Stimulated activated CD4-positive, alpha-beta T cell treated with anti-CD3 and anti-CD28 coated beads, Interleukin-1b, Interleukin-23, amount 100 ng/mL, for 4 hours (primary cell): ENCODE results near the gene ALG1.

Experiments
- DNase-seq, 2 donors: peaks; one replicate each; pipeline ENCODE4 v3.0.0-alpha.2; 2020; ENCODE audit warnings: low read depth in 2 of 2

The ALG1 gene

GRCh38 chr16:5045499-5046115, 26.0 kb upstream of the ALG1 start:
- DNase-seq, result no peak

- DNase-seq, result no peak
Observed at GRCh38 chr16:5046914-5047313, 24.7 kb upstream of the ALG1 start.

GRCh38 chr16:5054876-5055865, 16.5 kb upstream of the ALG1 start:
- DNase-seq, result no peak

GRCh38 chr16:5056352-5056751, 15.3 kb upstream of the ALG1 start:
- DNase-seq, result peak in 1 of 2 donors; percentile 22

- no peak for DNase-seq
Observed at GRCh38 chr16:5058476-5058875, 13.2 kb upstream of the ALG1 start.

- no peak for DNase-seq
Observed at GRCh38 chr16:5059386-5060072, 12.1 kb upstream of the ALG1 start.

- no peak for DNase-seq
Observed at GRCh38 chr16:5060073-5060641, 11.5 kb upstream of the ALG1 start.

GRCh38 chr16:5062051-5062450, 9.6 kb upstream of the ALG1 start:
- DNase-seq, result no peak

- DNase-seq, result no peak
Observed at GRCh38 chr16:5062790-5063765, 8.6 kb upstream of the ALG1 start.

- no peak for DNase-seq
Observed at GRCh38 chr16:5064915-5065314, 6.7 kb upstream of the ALG1 start.

- no peak for DNase-seq
Observed at GRCh38 chr16:5065326-5065725, 6.3 kb upstream of the ALG1 start.

- DNase-seq, result no peak
Observed at GRCh38 chr16:5065813-5066212, 5.8 kb upstream of the ALG1 start, which contains the start of gene C16orf89. Gene C16orf89, minus strand, starts transcription at chr16:5065956. Its CDS starts 48 bp downstream, at chr16:5065908.

- DNase-seq, result no peak
Observed at GRCh38 chr16:5066511-5066910, 5.1 kb upstream of the ALG1 start.

- DNase-seq, result no peak
Observed at GRCh38 chr16:5069048-5069447, 2.6 kb upstream of the ALG1 start.

- no peak for DNase-seq
Observed at GRCh38 chr16:5069854-5070253, 1.8 kb upstream of the ALG1 start.

GRCh38 chr16:5070431-5071186, 1.0 kb upstream of the ALG1 start:
- no peak for DNase-seq

GRCh38 chr16:5071341-5071680, 332 bp upstream of the ALG1 start:
- no peak for DNase-seq

GRCh38 chr16:5072334-5073278, 963 bp downstream of the ALG1 start:
- no peak for DNase-seq

GRCh38 chr16:5073279-5073629, 1.6 kb downstream of the ALG1 start:
- no peak for DNase-seq
